K562 (cell line): ENCODE measurements around the gene GRIP1. TPM values are rescaled to one million over a fixed set of nuclear protein-coding genes. Genes with fewer than 3 reads are reported as not detected.

Experiments used
- NFIX ChIP-seq: fragments of 250-450 bp; sonication (Bioruptor Pico); IDR thresholded peaks from 2 replicates; pipeline ENCODE4 v1.4.0; 2020; ENCODE audit warnings: low read depth, mild to moderate bottlenecking, moderate library complexity
- NFYB ChIP-seq: IDR thresholded peaks from 2 replicates; pipeline ENCODE4 v1.6.1; 2011; ENCODE audit warnings: mild to moderate bottlenecking, moderate library complexity; ENCODE audit not compliant: insufficient read length; ENCODE audit errors: extremely low read depth
- NONO ChIP-seq, 2 experiments: fragments of 200-400 bp in 1 of 2; fragments of 450-650 bp in 1 of 2; formaldehyde crosslinking in 1 of 2; IDR thresholded peaks; 2 replicates each; pipeline ENCODE4 v1.6.1; 2017; ENCODE audit warnings: low read depth in 2 of 2, mild to moderate bottlenecking in 2 of 2, moderate library complexity in 2 of 2, low read length in 1 of 2
- RREB1 ChIP-seq: fragments of 250-450 bp; sonication (Bioruptor Pico); IDR thresholded peaks from 2 replicates; pipeline ENCODE4 v1.4.0; 2020
- ZNF12 ChIP-seq: sonication (generic); formaldehyde crosslinking; IDR thresholded peaks from 2 replicates; pipeline ENCODE4 v1.4.0; 2020; ENCODE audit warnings: mild to moderate bottlenecking, missing genetic modification reagents
- polyA plus RNA-seq, 8 experiments: library from polyadenylated mRNA; depleted of rRNA in 4 of 8; stranded (reverse) in 5 of 8; unstranded in 3 of 8; fragments of >200 nt; fragmentation: Nextera tagmentation in 2 of 8; fragmentation: Illumina TruSeq in 1 of 8; extraction: Ambion mirVana in 2 of 8; extraction: Trizol in 1 of 8; gene quantifications; 2 replicates each; pipeline versions ENCODE4 v1.2.1 to v1.2.3, GENCODE V29; 2011 to 2014; ENCODE audit warnings: inconsistent platforms in 1 of 8, missing spikeins in 1 of 8
- total RNA-seq, 7 experiments: library from RNA; depleted of rRNA in 6 of 7; stranded (reverse); fragments of >200 nt in 6 of 7; fragmentation: Illumina TruSeq in 2 of 7; extraction: Trizol in 2 of 7; gene quantifications; 2 replicates each; pipeline versions ENCODE4 v1.2.1 to v1.2.3, GENCODE V29; 2011 to 2021; ENCODE audit warnings: low replicate concordance in 1 of 7
- TF ChIP-seq, protein P1 (sequence below): sonication (generic); formaldehyde crosslinking; IDR thresholded peaks from 2 replicates; pipeline ENCODE4 v1.8.1; 2023; ENCODE audit warnings: mild to moderate bottlenecking, missing genetic modification reagents
- TF ChIP-seq, protein P2 (sequence below): fragments of 150-350 bp; conservative IDR thresholded peaks from 2 replicates; pipeline ENCODE4 v1.6.1; 2014; ENCODE audit warnings: low read length

Gene GRIP1
- total and polyA plus RNA-seq, 9 of the 15 experiments (the other 6 are each of a cell fraction or from before 2014, with no cell fraction given), result 0.28 to 1.2 (median 0.45) TPM

- TF ChIP-seq, protein P1, sequence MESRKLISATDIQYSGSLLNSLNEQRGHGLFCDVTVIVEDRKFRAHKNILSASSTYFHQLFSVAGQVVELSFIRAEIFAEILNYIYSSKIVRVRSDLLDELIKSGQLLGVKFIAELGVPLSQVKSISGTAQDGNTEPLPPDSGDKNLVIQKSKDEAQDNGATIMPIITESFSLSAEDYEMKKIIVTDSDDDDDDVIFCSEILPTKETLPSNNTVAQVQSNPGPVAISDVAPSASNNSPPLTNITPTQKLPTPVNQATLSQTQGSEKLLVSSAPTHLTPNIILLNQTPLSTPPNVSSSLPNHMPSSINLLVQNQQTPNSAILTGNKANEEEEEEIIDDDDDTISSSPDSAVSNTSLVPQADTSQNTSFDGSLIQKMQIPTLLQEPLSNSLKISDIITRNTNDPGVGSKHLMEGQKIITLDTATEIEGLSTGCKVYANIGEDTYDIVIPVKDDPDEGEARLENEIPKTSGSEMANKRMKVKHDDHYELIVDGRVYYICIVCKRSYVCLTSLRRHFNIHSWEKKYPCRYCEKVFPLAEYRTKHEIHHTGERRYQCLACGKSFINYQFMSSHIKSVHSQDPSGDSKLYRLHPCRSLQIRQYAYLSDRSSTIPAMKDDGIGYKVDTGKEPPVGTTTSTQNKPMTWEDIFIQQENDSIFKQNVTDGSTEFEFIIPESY (CRISPR knock-in tag), result no peak
- TF ChIP-seq NFIX (CRISPR knock-in tag) (no peak), RREB1 (CRISPR knock-in tag) (no peak), ZNF12 (CRISPR knock-in tag) (no peak), NFYB (no peak), NONO (IDR thresholded peaks at IDR 0.05; ENCODE audit: low read depth in 2 of 2, low read length in 1 of 2) (no peak)
- TF ChIP-seq, protein P2, sequence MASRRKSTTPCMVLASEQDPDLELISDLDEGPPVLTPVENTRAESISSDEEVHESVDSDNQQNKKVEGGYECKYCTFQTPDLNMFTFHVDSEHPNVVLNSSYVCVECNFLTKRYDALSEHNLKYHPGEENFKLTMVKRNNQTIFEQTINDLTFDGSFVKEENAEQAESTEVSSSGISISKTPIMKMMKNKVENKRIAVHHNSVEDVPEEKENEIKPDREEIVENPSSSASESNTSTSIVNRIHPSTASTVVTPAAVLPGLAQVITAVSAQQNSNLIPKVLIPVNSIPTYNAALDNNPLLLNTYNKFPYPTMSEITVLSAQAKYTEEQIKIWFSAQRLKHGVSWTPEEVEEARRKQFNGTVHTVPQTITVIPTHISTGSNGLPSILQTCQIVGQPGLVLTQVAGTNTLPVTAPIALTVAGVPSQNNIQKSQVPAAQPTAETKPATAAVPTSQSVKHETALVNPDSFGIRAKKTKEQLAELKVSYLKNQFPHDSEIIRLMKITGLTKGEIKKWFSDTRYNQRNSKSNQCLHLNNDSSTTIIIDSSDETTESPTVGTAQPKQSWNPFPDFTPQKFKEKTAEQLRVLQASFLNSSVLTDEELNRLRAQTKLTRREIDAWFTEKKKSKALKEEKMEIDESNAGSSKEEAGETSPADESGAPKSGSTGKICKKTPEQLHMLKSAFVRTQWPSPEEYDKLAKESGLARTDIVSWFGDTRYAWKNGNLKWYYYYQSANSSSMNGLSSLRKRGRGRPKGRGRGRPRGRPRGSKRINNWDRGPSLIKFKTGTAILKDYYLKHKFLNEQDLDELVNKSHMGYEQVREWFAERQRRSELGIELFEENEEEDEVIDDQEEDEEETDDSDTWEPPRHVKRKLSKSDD, result no peak
These were observed 5.3 kb upstream of the GRIP1 start (continued) for GRCh38 chr12:66684222-66684621.
